Measurements from ENCODE around the gene FAM168B.

FAM168B gene

GRCh38 chr2:131016826-131017741 is 76.2 kb downstream of the FAM168B start:
- DNase-seq: no peak

GRCh38 chr2:131015764-131016163 is 77.5 kb downstream of the FAM168B start:
- DNase-seq: no peak

GRCh38 chr2:131014141-131014540 is 79.1 kb downstream of the FAM168B start:
- DNase-seq: no peak

GRCh38 chr2:131011486-131011885 is 81.8 kb downstream of the FAM168B start:
- no peak for DNase-seq

- no peak for DNase-seq
Measured at GRCh38 chr2:131010566-131010965, 82.7 kb downstream of the FAM168B start.

- DNase-seq: no peak
Measured at GRCh38 chr2:131009713-131010475, 83.4 kb downstream of the FAM168B start.

- no peak for DNase-seq
Measured at GRCh38 chr2:131008967-131009366, 84.3 kb downstream of the FAM168B start.

GRCh38 chr2:131006561-131006960 is 86.7 kb downstream of the FAM168B start:
- DNase-seq: no peak

- no peak for DNase-seq
Measured at GRCh38 chr2:131005216-131005935, 87.9 kb downstream of the FAM168B start.

- no peak for DNase-seq
Measured at GRCh38 chr2:131004446-131005209, 88.6 kb downstream of the FAM168B start.

GRCh38 chr2:130998561-130998960 is 94.7 kb downstream of the FAM168B start:
- DNase-seq: no peak
